Gastroesophageal sphincter (tissue), 4 donors: Measurements from ENCODE around the gene DIAPH3. TPM values are rescaled to one million over a fixed set of nuclear protein-coding genes. Genes with fewer than 3 reads are reported as not detected.

ENCODE experiments used
- ATAC-seq: fragments of 150-250 bp; one replicate; pipeline ENCODE4 v1.9.1; 2016; ENCODE audit warnings: mild to moderate bottlenecking, moderate library complexity
- H3K27ac ChIP-seq, 4 donors: fragments of 200-600 bp; sonication (generic) in 3 of 4; 1 replicate in 3 of 4; 2 replicates in 1 of 4; pipeline ENCODE4 v1.5.1; 2016 to 2019
- H3K27me3 ChIP-seq: fragments of 200-600 bp; sonication (generic); one replicate; pipeline ENCODE4 v1.5.1; 2019
- H3K36me3 ChIP-seq, 2 donors: fragments of 200-600 bp; sonication (generic); one replicate each; pipeline ENCODE4 v1.5.1; 2019; ENCODE audit warnings: control low read depth in 1 of 2
- H3K4me1 ChIP-seq, 3 donors: fragments of 200-600 bp; sonication (generic); 1 replicate in 2 of 3; 2 replicates in 1 of 3; pipeline ENCODE4 v1.5.1; 2016 to 2019; ENCODE audit warnings: control low read depth in 2 of 3
- H3K4me3 ChIP-seq, 2 donors: fragments of 200-600 bp; sonication (generic); one replicate each; pipeline ENCODE4 v1.5.1; 2019; ENCODE audit warnings: mild to moderate bottlenecking in 1 of 2, moderate library complexity in 1 of 2
- H3K9me3 ChIP-seq, 3 donors: fragments of 200-600 bp; sonication (generic); one replicate each; pipeline ENCODE4 v1.5.1; 2017 to 2019; ENCODE audit warnings: control low read depth in 2 of 3
- CTCF ChIP-seq, 4 experiments: fragments of 200-600 bp in 2 of 4; fragments of 450-650 bp in 2 of 4; sonication (generic) in 1 of 4; IDR thresholded peaks; one replicate each; pipeline ENCODE4 v1.5.1; 2017 to 2019; ENCODE audit warnings: antibody characterized with exemption in 4 of 4, mild to moderate bottlenecking in 2 of 4, moderate library complexity in 2 of 4
- EP300 ChIP-seq: sonication (generic); formaldehyde crosslinking; IDR thresholded peaks from one replicate; pipeline ENCODE4 v1.6.1; 2017; ENCODE audit warnings: antibody characterized with exemption, mild to moderate bottlenecking
- POLR2A ChIP-seq, 2 donors: fragments of 450-650 bp; IDR thresholded peaks; one replicate each; pipeline ENCODE4 v1.6.1; 2017; ENCODE audit warnings: antibody characterized with exemption in 2 of 2, mild to moderate bottlenecking in 2 of 2, moderate library complexity in 1 of 2
- POLR2AphosphoS5 ChIP-seq: sonication (generic); formaldehyde crosslinking; IDR thresholded peaks from one replicate; pipeline ENCODE4 v1.6.1; 2017; ENCODE audit warnings: antibody characterized with exemption
- WGBS, 2 donors: methylation state at CpG; one replicate each; pipeline ENCODE4 v1.1.5; 2018; ENCODE audit warnings: low coverage in 1 of 2; 5-methylcytosine and 5-hydroxymethylcytosine counted together
- total RNA-seq, 4 donors: library from RNA; depleted of rRNA; stranded (reverse); fragments of >200 nt; gene quantifications; one replicate each; pipeline ENCODE4 v1.1.0, GENCODE V29; 2016

DIAPH3 gene
- total RNA-seq, 4 donors from 2014 or later, result 0.13 to 1.7 (median 0.49) TPM; not detected in 1

GRCh38 chr13:60020288-60020687 is 143.4 kb downstream of the DIAPH3 start:
- peaks cover 0 to 16% (median 0%) of the 10 kb centered on the region in 3 donors for H3K9me3 ChIP-seq
- 84 to 89% methylated on average over 3 of the region's 3 CpGs for WGBS, 2 donors
- TF ChIP-seq EP300 (no peak), POLR2A (IDR thresholded peaks at IDR 0.05) (no peak), CTCF (IDR thresholded peaks at IDR 0.05) (no peak), POLR2AphosphoS5 (no peak)
- no peaks in the 10 kb centered on the region for H3K4me1 ChIP-seq
- ATAC-seq, result no peak
- H3K36me3 ChIP-seq, result no peaks in the 10 kb centered on the region
- H3K27ac ChIP-seq, result no peak overlapping the region
- no peaks in the 10 kb centered on the region for H3K27me3 ChIP-seq
- no peak overlapping the region for H3K4me3 ChIP-seq

GRCh38 chr13:60019119-60019993 is 144.4 kb downstream of the DIAPH3 start:
- Histone ChIP-seq H3K9me3 (peaks cover 0 to 11% (median 0%) of the 10 kb centered on the region in 3 donors), H3K36me3 (no peaks in the 10 kb centered on the region), H3K4me1 (no peaks in the 10 kb centered on the region), H3K4me3 (no peak overlapping the region), H3K27me3 (no peaks in the 10 kb centered on the region), H3K27ac (no peak overlapping the region)
- WGBS, 2 donors, result 45 to 61% methylated on average over 6 of the region's 6 CpGs
- ATAC-seq, result no peak
- TF ChIP-seq EP300 (no peak), CTCF (IDR thresholded peaks at IDR 0.05) (no peak), POLR2AphosphoS5 (no peak), POLR2A (IDR thresholded peaks at IDR 0.05) (no peak)

- H3K9me3 ChIP-seq, result peaks cover 0 to 4% (median 0%) of the 10 kb centered on the region in 3 donors
- TF ChIP-seq CTCF (IDR thresholded peaks at IDR 0.05) (no peak), POLR2AphosphoS5 (no peak), POLR2A (IDR thresholded peaks at IDR 0.05) (no peak), EP300 (no peak)
- no peak overlapping the region for H3K27ac ChIP-seq
- H3K36me3 ChIP-seq, result no peaks in the 10 kb centered on the region
- 78 to 80% methylated on average over 1 of the region's 1 CpG for WGBS, 2 donors
- no peaks in the 10 kb centered on the region for H3K27me3 ChIP-seq
- ATAC-seq, result no peak
- no peaks in the 10 kb centered on the region for H3K4me1 ChIP-seq
- no peak overlapping the region for H3K4me3 ChIP-seq
These were observed 145.2 kb downstream of the DIAPH3 start for GRCh38 chr13:60018536-60018935.

GRCh38 chr13:60016229-60016628 is 147.5 kb downstream of the DIAPH3 start:
- no peak for ATAC-seq
- H3K4me1 ChIP-seq, result no peaks in the 10 kb centered on the region
- H3K9me3 ChIP-seq, result no peaks in the 10 kb centered on the region
- 86 to 96% methylated on average over 4 of the region's 4 CpGs for WGBS, 2 donors
- H3K36me3 ChIP-seq, result no peaks in the 10 kb centered on the region
- H3K27me3 ChIP-seq, result no peaks in the 10 kb centered on the region
- TF ChIP-seq CTCF (IDR thresholded peaks at IDR 0.05) (no peak), POLR2AphosphoS5 (no peak), POLR2A (IDR thresholded peaks at IDR 0.05) (no peak), EP300 (no peak)
- no peak overlapping the region for H3K27ac ChIP-seq
- H3K4me3 ChIP-seq, result no peak overlapping the region

- Histone ChIP-seq H3K4me1 (no peaks in the 10 kb centered on the region), H3K27me3 (no peaks in the 10 kb centered on the region), H3K27ac (no peak overlapping the region), H3K36me3 (no peaks in the 10 kb centered on the region), H3K4me3 (no peak overlapping the region), H3K9me3 (no peaks in the 10 kb centered on the region)
- 88 to 97% methylated on average over 4 to 6 of the region's 6 CpGs for WGBS, 2 donors
- TF ChIP-seq POLR2A (IDR thresholded peaks at IDR 0.05), result no peak
- TF ChIP-seq EP300, result no peak
- no peak for ATAC-seq
These were observed 150.6 kb downstream of the DIAPH3 start for GRCh38 chr13:60013166-60013565.
